ENCODE results near the gene P3H3.

- TF ChIP-seq POLR2A (IDR thresholded peaks at IDR 0.05) (no peak), CTCF (IDR thresholded peaks at IDR 0.05) (no peak)
Observed at GRCh38 chr12:6816598-6816997, 11.6 kb upstream of the P3H3 start.
